Gastroesophageal sphincter (tissue), 4 donors: ENCODE measurements around the gene GSTA1. TPM values are rescaled to one million over a fixed set of nuclear protein-coding genes. Genes with fewer than 3 reads are reported as not detected.
"Not testable (repeated sequence)": the region's sequence is repeated elsewhere in the genome, so short reads cannot be mapped to it uniquely, and the experiment has no call there.

Source experiments
- ATAC-seq: fragments of 150-250 bp; one replicate; pipeline ENCODE4 v1.9.1; 2016; ENCODE audit warnings: mild to moderate bottlenecking, moderate library complexity
- H3K27ac ChIP-seq, 4 donors: fragments of 200-600 bp; sonication (generic) in 3 of 4; 1 replicate in 3 of 4; 2 replicates in 1 of 4; pipeline ENCODE4 v1.5.1; 2016 to 2019
- H3K27me3 ChIP-seq: fragments of 200-600 bp; sonication (generic); one replicate; pipeline ENCODE4 v1.5.1; 2019
- H3K36me3 ChIP-seq, 2 donors: fragments of 200-600 bp; sonication (generic); one replicate each; pipeline ENCODE4 v1.5.1; 2019; ENCODE audit warnings: control low read depth in 1 of 2
- H3K4me1 ChIP-seq, 3 donors: fragments of 200-600 bp; sonication (generic); 1 replicate in 2 of 3; 2 replicates in 1 of 3; pipeline ENCODE4 v1.5.1; 2016 to 2019; ENCODE audit warnings: control low read depth in 2 of 3
- H3K4me3 ChIP-seq, 2 donors: fragments of 200-600 bp; sonication (generic); one replicate each; pipeline ENCODE4 v1.5.1; 2019; ENCODE audit warnings: mild to moderate bottlenecking in 1 of 2, moderate library complexity in 1 of 2
- H3K9me3 ChIP-seq, 3 donors: fragments of 200-600 bp; sonication (generic); one replicate each; pipeline ENCODE4 v1.5.1; 2017 to 2019; ENCODE audit warnings: control low read depth in 2 of 3
- CTCF ChIP-seq, 4 experiments: fragments of 200-600 bp in 2 of 4; fragments of 450-650 bp in 2 of 4; sonication (generic) in 1 of 4; IDR thresholded peaks; one replicate each; pipeline ENCODE4 v1.5.1; 2017 to 2019; ENCODE audit warnings: antibody characterized with exemption in 4 of 4, mild to moderate bottlenecking in 2 of 4, moderate library complexity in 2 of 4
- EP300 ChIP-seq: sonication (generic); formaldehyde crosslinking; IDR thresholded peaks from one replicate; pipeline ENCODE4 v1.6.1; 2017; ENCODE audit warnings: antibody characterized with exemption, mild to moderate bottlenecking
- POLR2A ChIP-seq, 2 donors: fragments of 450-650 bp; IDR thresholded peaks; one replicate each; pipeline ENCODE4 v1.6.1; 2017; ENCODE audit warnings: antibody characterized with exemption in 2 of 2, mild to moderate bottlenecking in 2 of 2, moderate library complexity in 1 of 2
- POLR2AphosphoS5 ChIP-seq: sonication (generic); formaldehyde crosslinking; IDR thresholded peaks from one replicate; pipeline ENCODE4 v1.6.1; 2017; ENCODE audit warnings: antibody characterized with exemption
- WGBS, 2 donors: methylation state at CpG; one replicate each; pipeline ENCODE4 v1.1.5; 2018; ENCODE audit warnings: low coverage in 1 of 2; 5-methylcytosine and 5-hydroxymethylcytosine counted together
- total RNA-seq, 4 donors: library from RNA; depleted of rRNA; stranded (reverse); fragments of >200 nt; gene quantifications; one replicate each; pipeline ENCODE4 v1.1.0, GENCODE V29; 2016

The GSTA1 gene
- total RNA-seq, 4 donors from 2014 or later: not detected

GRCh38 chr6:52808660-52809059 lies 5.0 kb upstream of the GSTA1 start:
- Histone ChIP-seq H3K4me1 (no peaks in the 10 kb centered on the region), H3K27ac (no peak overlapping the region), H3K4me3 (no peak overlapping the region), H3K27me3 (no peaks in the 10 kb centered on the region), H3K9me3 (no peaks in the 10 kb centered on the region), H3K36me3 (no peaks in the 10 kb centered on the region)
- 85 to 89% methylated on average over 5 of the region's 5 CpGs for WGBS, 2 donors
- ATAC-seq: no peak
- TF ChIP-seq POLR2AphosphoS5: no peak
- TF ChIP-seq EP300: no peak
- no peak for TF ChIP-seq CTCF (IDR thresholded peaks at IDR 0.05)
- TF ChIP-seq POLR2A (IDR thresholded peaks at IDR 0.05): no peak

- no peak for ATAC-seq
- Histone ChIP-seq H3K27me3 (no peaks in the 10 kb centered on the region), H3K4me3 (no peak overlapping the region), H3K36me3 (no peaks in the 10 kb centered on the region), H3K4me1 (no peaks in the 10 kb centered on the region), H3K9me3 (no peaks in the 10 kb centered on the region), H3K27ac (no peak overlapping the region)
- no CpG with 5 or more reads among the region's 1 CpG for WGBS, 2 donors
- TF ChIP-seq POLR2A (IDR thresholded peaks at IDR 0.05) (no peak), EP300 (no peak), POLR2AphosphoS5 (no peak), CTCF (IDR thresholded peaks at IDR 0.05) (no peak)
Measured at GRCh38 chr6:52802806-52803205, 810 bp downstream of the GSTA1 start.

- Histone ChIP-seq H3K4me3 (no peak overlapping the region), H3K27me3 (no peaks in the 10 kb centered on the region), H3K36me3 (no peaks in the 10 kb centered on the region), H3K4me1 (no peaks in the 10 kb centered on the region), H3K9me3 (no peaks in the 10 kb centered on the region), H3K27ac (no peak overlapping the region)
- WGBS, 2 donors: 63 to 90% methylated on average over 1 to 2 of the region's 2 CpGs
- no peak for TF ChIP-seq POLR2A (IDR thresholded peaks at IDR 0.05)
- no peak for TF ChIP-seq POLR2AphosphoS5
- TF ChIP-seq EP300: no peak
- TF ChIP-seq CTCF (IDR thresholded peaks at IDR 0.05): no peak
- ATAC-seq: no peak
Measured at GRCh38 chr6:52801188-52801841, 2.3 kb downstream of the GSTA1 start.

GRCh38 chr6:52799272-52799671 lies 4.3 kb downstream of the GSTA1 start:
- H3K27me3 ChIP-seq, H3K4me3 ChIP-seq, H3K27ac ChIP-seq, H3K9me3 ChIP-seq, H3K36me3 ChIP-seq, H3K4me1 ChIP-seq, ATAC-seq: not testable (repeated sequence)
- WGBS, 2 donors: 91 to 100% methylated on average over 1 of the region's 1 CpG

- peaks cover 0 to 14% (median 0%) of the 10 kb centered on the region in 3 donors for H3K9me3 ChIP-seq
- not testable (repeated sequence) for H3K27me3 ChIP-seq, H3K36me3 ChIP-seq, H3K4me1 ChIP-seq, ATAC-seq, H3K27ac ChIP-seq, H3K4me3 ChIP-seq
- WGBS, 2 donors: 83 to 92% methylated on average over 2 of the region's 2 CpGs
Measured at GRCh38 chr6:52794366-52794765, 9.2 kb downstream of the GSTA1 start.

- no peak for ATAC-seq
- no peaks in the 10 kb centered on the region for H3K36me3 ChIP-seq
- WGBS, 2 donors: 0% methylated on average over 1 of the region's 1 CpG; no CpG with 5 or more reads in 1 of the 2 donors
- peaks cover 0 to 14% (median 0%) of the 10 kb centered on the region in 3 donors for H3K9me3 ChIP-seq
- no peak overlapping the region for H3K27ac ChIP-seq
- no peak overlapping the region for H3K4me3 ChIP-seq
- H3K27me3 ChIP-seq: no peaks in the 10 kb centered on the region
- TF ChIP-seq POLR2A (IDR thresholded peaks at IDR 0.05): no peak
- no peak for TF ChIP-seq EP300
- no peak for TF ChIP-seq POLR2AphosphoS5
- no peak for TF ChIP-seq CTCF (IDR thresholded peaks at IDR 0.05)
- H3K4me1 ChIP-seq: no peaks in the 10 kb centered on the region
Measured at GRCh38 chr6:52790861-52791260, 12.8 kb downstream of the GSTA1 start.

GRCh38 chr6:52789658-52790057 lies 14.0 kb downstream of the GSTA1 start:
- H3K4me3 ChIP-seq, H3K27me3 ChIP-seq, H3K4me1 ChIP-seq, H3K27ac ChIP-seq, H3K36me3 ChIP-seq, ATAC-seq: not testable (repeated sequence)
- WGBS, 2 donors: 80 to 100% methylated on average over 1 of the region's 1 CpG
- peaks cover 0 to 14% (median 0%) of the 10 kb centered on the region in 3 donors for H3K9me3 ChIP-seq
